ENCODE data around the gene KRTAP10-10. TPM values are rescaled to one million over a fixed set of nuclear protein-coding genes. Genes with fewer than 3 reads are reported as not detected.

The KRTAP10-10 gene
- total and polyA plus RNA-seq, 4 donors = not detected

GRCh38 chr21:44606495-44606894, 30.7 kb upstream of the KRTAP10-10 start:
- DNase-seq (ENCODE audit: low spot score) = peak; percentile 2
- no peaks in the 10 kb centered on the region for H3K36me3 ChIP-seq (ENCODE audit: control insufficient read depth in 4 of 4, insufficient read depth in 3 of 4, low read depth in 1 of 4, low read length in 3 of 4)
- no peaks in the 10 kb centered on the region for H3K4me1 ChIP-seq (ENCODE audit: control insufficient read depth in 4 of 4, insufficient read depth in 4 of 4, low read length in 3 of 4)
- H3K9me3 ChIP-seq (ENCODE audit: control insufficient read depth in 4 of 4, low read length in 3 of 4) = peaks cover 1 to 16% (median 5%) of the 10 kb centered on the region in 4 donors
- TF ChIP-seq FOXA1 (IDR thresholded peaks at IDR 0.05) = no peak
- no peak for TF ChIP-seq NR2F2 (IDR thresholded peaks at IDR 0.05)
- no peak for TF ChIP-seq FOXA2 (IDR thresholded peaks at IDR 0.05)
- TF ChIP-seq CTCF (IDR thresholded peaks at IDR 0.05; ENCODE audit: low read depth, low read length, missing input control) = no peak
- no peak for TF ChIP-seq EGR1 (IDR thresholded peaks at IDR 0.05; ENCODE audit: low read depth in 2 of 2)
- no peak for TF ChIP-seq MAX (IDR thresholded peaks at IDR 0.05)
- TF ChIP-seq HNF4A (conservative IDR thresholded peaks at IDR 0.05) = no peak
- TF ChIP-seq SP1 (IDR thresholded peaks at IDR 0.05) = no peak
- TF ChIP-seq RXRA (IDR thresholded peaks at IDR 0.05) = no peak
- TF ChIP-seq REST (IDR thresholded peaks at IDR 0.05) = no peak
- no peak for TF ChIP-seq GABPA (IDR thresholded peaks at IDR 0.05 in 1 of 2, conservative IDR thresholded peaks at IDR 0.05 in 1 of 2)
- no peak for TF ChIP-seq YY1 (IDR thresholded peaks at IDR 0.05)
- no peak for TF ChIP-seq ATF3 (IDR thresholded peaks at IDR 0.05)
- TF ChIP-seq RAD21 (IDR thresholded peaks at IDR 0.05) = no peak
- no peak for TF ChIP-seq JUND (IDR thresholded peaks at IDR 0.05)
- H3K9ac ChIP-seq (ENCODE audit: low read depth in 1 of 2, low read length in 2 of 2) = no peak overlapping the region
- no peak overlapping the region for H3K4me3 ChIP-seq (ENCODE audit: low read depth in 1 of 3, low read length in 3 of 3)
- no peak overlapping the region for H3K27ac ChIP-seq (ENCODE audit: low read depth in 1 of 2, low read length in 2 of 2)
- no peaks in the 10 kb centered on the region for H3K27me3 ChIP-seq (ENCODE audit: control insufficient read depth in 4 of 4, insufficient read depth in 4 of 4, low read length in 3 of 4)
- WGBS = 75% methylated on average over 4 of the region's 4 CpGs

GRCh38 chr21:44609193-44609592, 28.0 kb upstream of the KRTAP10-10 start:
- Histone ChIP-seq H3K36me3 (ENCODE audit: control insufficient read depth in 4 of 4, insufficient read depth in 3 of 4, low read depth in 1 of 4, low read length in 3 of 4) (no peaks in the 10 kb centered on the region), H3K4me3 (ENCODE audit: low read depth in 1 of 3, low read length in 3 of 3) (no peak overlapping the region), H3K9ac (ENCODE audit: low read depth in 1 of 2, low read length in 2 of 2) (no peak overlapping the region), H3K4me1 (ENCODE audit: control insufficient read depth in 4 of 4, insufficient read depth in 4 of 4, low read length in 3 of 4) (no peaks in the 10 kb centered on the region), H3K27me3 (ENCODE audit: control insufficient read depth in 4 of 4, insufficient read depth in 4 of 4, low read length in 3 of 4) (no peaks in the 10 kb centered on the region), H3K9me3 (ENCODE audit: control insufficient read depth in 4 of 4, low read length in 3 of 4) (peaks cover 1 to 15% (median 4%) of the 10 kb centered on the region in 4 donors), H3K27ac (ENCODE audit: low read depth in 1 of 2, low read length in 2 of 2) (no peak overlapping the region)
- DNase-seq (ENCODE audit: low spot score) = no peak
- TF ChIP-seq JUND (IDR thresholded peaks at IDR 0.05) = no peak
- no peak for TF ChIP-seq ZBTB33 (IDR thresholded peaks at IDR 0.05)
- TF ChIP-seq EGR1 (IDR thresholded peaks at IDR 0.05; ENCODE audit: low read depth in 2 of 2) = no peak
- no peak for TF ChIP-seq RXRA (IDR thresholded peaks at IDR 0.05)
- no peak for TF ChIP-seq REST (IDR thresholded peaks at IDR 0.05)
- no peak for TF ChIP-seq FOXA2 (IDR thresholded peaks at IDR 0.05)
- TF ChIP-seq MAX (IDR thresholded peaks at IDR 0.05) = no peak
- TF ChIP-seq RAD21 (IDR thresholded peaks at IDR 0.05) = no peak
- TF ChIP-seq GABPA (IDR thresholded peaks at IDR 0.05 in 1 of 2, conservative IDR thresholded peaks at IDR 0.05 in 1 of 2) = no peak
- TF ChIP-seq FOXA1 (IDR thresholded peaks at IDR 0.05) = no peak
- no peak for TF ChIP-seq NR2F2 (IDR thresholded peaks at IDR 0.05)
- TF ChIP-seq CTCF (IDR thresholded peaks at IDR 0.05; ENCODE audit: low read depth, low read length, missing input control) = no peak
- TF ChIP-seq HNF4G (IDR thresholded peaks at IDR 0.05) = no peak

Measured in liver (tissue), 9 donors.